Diencephalon (tissue), 1 donor: Measurements from ENCODE around the gene TMEM232. TPM values are rescaled to one million over a fixed set of nuclear protein-coding genes. Genes with fewer than 3 reads are reported as not detected.

ENCODE experiments used
- small RNA-seq: library from RNA; depleted of rRNA; stranded (forward); fragments of <200 nt; gene quantifications from one replicate; pipeline ENCODE3, GENCODE V24; 2014
- total RNA-seq: library from RNA; depleted of rRNA; stranded (reverse); fragments of >200 nt; gene quantifications from one replicate; pipeline ENCODE4 v1.2.3, GENCODE V29; 2014

Gene TMEM232
- total RNA-seq, result 39.9 TPM

DNA sequence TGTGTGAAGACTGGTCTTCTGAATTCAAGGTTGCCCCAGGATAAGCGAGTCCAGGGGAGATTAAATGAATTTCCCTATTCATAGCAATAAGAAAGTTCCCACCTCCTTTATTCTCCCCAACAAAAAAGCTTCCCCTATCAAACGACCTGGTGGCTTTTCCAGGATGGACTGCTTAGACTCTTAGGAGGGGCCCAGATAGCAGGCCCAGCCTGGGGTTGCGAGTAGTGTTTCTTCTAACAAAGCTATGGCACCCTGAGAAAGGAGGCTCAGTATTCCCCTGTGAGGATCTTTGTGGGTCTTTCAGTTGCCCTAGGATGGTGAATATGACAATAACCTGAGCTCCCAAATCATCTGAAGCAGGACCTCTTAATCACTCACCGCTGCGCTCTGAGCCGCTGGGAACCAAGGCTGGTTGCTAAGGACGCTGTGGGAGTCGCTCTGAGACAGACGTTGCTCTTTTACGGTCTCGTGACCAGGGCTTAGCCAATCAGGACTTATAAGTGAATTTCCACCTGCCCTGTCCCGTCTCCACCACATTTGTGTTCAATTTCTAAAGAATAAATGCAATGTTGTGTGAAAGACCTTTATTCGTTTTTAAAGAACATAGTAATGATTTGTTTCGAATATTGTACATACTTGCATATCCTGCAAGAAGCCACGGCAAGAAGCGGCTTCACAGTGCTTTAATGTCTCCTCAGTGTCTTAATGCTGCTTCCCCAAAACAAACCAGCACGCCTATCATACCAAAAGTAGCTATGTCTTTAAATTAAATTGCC is at the start of gene TMEM232:
TSS of gene TMEM232 (minus strand) at position 423 of the 776 bp plus-strand sequence. CDS start 59,319 bp downstream, outside the sequence.

DNA sequence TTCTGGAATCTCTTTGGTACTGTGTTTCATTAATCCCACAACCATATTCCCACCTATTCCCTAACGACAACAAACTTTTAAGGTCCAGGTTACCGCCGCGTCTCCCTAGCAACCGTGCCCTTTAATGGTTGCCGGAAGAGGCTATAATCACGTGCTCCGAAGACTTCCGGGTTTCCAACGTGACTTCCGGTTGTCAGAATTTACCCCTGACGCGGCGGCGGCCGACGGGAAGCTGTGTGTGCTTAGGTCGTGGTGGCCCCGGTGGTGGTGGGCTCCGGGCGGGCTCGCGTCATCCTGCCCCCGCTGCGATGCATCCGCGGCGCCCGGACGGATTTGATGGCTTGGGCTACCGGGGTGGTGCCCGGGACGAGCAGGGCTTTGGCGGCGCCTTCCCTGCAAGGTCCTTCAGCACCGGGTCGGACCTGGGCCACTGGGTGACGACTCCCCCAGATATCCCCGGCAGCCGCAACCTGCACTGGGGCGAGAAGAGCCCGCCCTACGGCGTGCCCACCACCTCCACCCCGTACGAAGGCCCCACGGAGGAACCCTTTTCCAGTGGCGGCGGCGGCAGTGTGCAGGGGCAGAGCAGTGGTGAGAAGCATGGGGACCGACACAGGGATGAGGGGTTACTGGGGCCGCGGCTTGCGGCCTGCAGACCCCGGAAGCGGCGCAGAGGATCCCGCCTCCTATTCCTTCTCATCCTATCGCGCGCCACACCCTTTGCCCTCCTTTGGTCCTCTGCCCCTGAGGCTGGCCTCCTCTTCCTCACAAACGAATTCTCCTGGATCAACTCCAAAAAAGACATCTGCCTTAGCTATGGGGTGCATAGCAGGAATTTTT is 12.6 kb upstream of the TMEM232 start, which contains the start of gene SLC25A46:
TSS of gene SLC25A46 (plus strand) at position 196 of the 840 bp plus-strand sequence. CDS start at position 309, 113 bp downstream.

Small RNA genes lying within 50 kb of the gene (small RNA-seq; reads per million reads assigned to genes)
- gene MIR548F3 (not detected), gene RF00432 (not detected)

Other genes starting within 250 kb of the TMEM232 start
- 145 TPM for gene SLC25A46, start 12.3 kb upstream of the TMEM232 start, total RNA-seq